ENCODE data around the gene TBC1D4.

The TBC1D4 gene

GRCh38 chr13:75294110-75294509 lies 187.9 kb downstream of the TBC1D4 start:
- TF ChIP-seq REST (IDR thresholded peaks at IDR 0.05; ENCODE audit: insufficient read depth in 1 of 2, low read depth in 2 of 2, low read length in 2 of 2): no peak
- TF ChIP-seq FOXP2 (optimal IDR thresholded peaks at IDR 0.05; ENCODE audit: borderline replicate concordance, extremely low read depth, extremely low read length, insufficient read depth): no peak
- TF ChIP-seq TAF1 (IDR thresholded peaks at IDR 0.05; ENCODE audit: borderline replicate concordance, insufficient read depth, low read length): no peak

- TF ChIP-seq POLR2AphosphoS5 (IDR thresholded peaks at IDR 0.05; ENCODE audit: low read depth, low read length) (no peak), SIN3A (IDR thresholded peaks at IDR 0.05; ENCODE audit: borderline replicate concordance, insufficient read depth, low read length) (no peak), FOXP2 (optimal IDR thresholded peaks at IDR 0.05; ENCODE audit: borderline replicate concordance, extremely low read depth, extremely low read length, insufficient read depth) (no peak), REST (IDR thresholded peaks at IDR 0.05; ENCODE audit: insufficient read depth in 1 of 2, low read depth in 2 of 2, low read length in 2 of 2) (no peak), TAF1 (IDR thresholded peaks at IDR 0.05; ENCODE audit: borderline replicate concordance, insufficient read depth, low read length) (no peak)
Measured at GRCh38 chr13:75285310-75285709, 196.7 kb downstream of the TBC1D4 start.

GRCh38 chr13:75279834-75280369 lies 202.1 kb downstream of the TBC1D4 start:
- TF ChIP-seq POLR2AphosphoS5 (IDR thresholded peaks at IDR 0.05; ENCODE audit: low read depth, low read length) (no peak), FOXP2 (optimal IDR thresholded peaks at IDR 0.05; ENCODE audit: borderline replicate concordance, extremely low read depth, extremely low read length, insufficient read depth) (no peak), TAF1 (IDR thresholded peaks at IDR 0.05; ENCODE audit: borderline replicate concordance, insufficient read depth, low read length) (no peak), REST (IDR thresholded peaks at IDR 0.05; ENCODE audit: insufficient read depth in 1 of 2, low read depth in 2 of 2, low read length in 2 of 2) (no peak), SIN3A (IDR thresholded peaks at IDR 0.05; ENCODE audit: borderline replicate concordance, insufficient read depth, low read length) (no peak)

DNA sequence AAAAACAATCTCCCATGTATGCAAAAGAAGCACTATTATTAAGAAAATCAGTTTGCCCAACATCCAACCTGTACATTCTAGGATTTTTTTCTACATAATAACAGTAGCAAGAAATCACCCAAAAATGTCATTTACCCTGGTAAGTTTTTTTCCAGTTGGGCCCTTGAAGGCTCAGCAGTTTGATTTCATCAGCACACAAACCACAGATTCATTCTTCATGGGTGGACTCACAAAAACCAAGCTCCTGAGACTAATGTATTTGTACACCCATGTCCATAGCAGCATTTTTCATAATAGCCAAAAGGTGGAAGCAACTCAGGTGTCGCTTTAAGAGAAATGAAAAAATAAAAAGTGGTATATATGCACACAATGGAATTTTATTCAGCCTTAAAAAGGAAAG lies 210.1 kb downstream of the TBC1D4 start:
- TF ChIP-seq FOXP2 (optimal IDR thresholded peaks at IDR 0.05; ENCODE audit: borderline replicate concordance, extremely low read depth, extremely low read length, insufficient read depth) (no peak), SIN3A (IDR thresholded peaks at IDR 0.05; ENCODE audit: borderline replicate concordance, insufficient read depth, low read length) (no peak)

GRCh38 chr13:75264611-75265010 lies 217.4 kb downstream of the TBC1D4 start:
- TF ChIP-seq REST (IDR thresholded peaks at IDR 0.05; ENCODE audit: insufficient read depth in 1 of 2, low read depth in 2 of 2, low read length in 2 of 2) (no peak), SIN3A (IDR thresholded peaks at IDR 0.05; ENCODE audit: borderline replicate concordance, insufficient read depth, low read length) (no peak), TAF1 (IDR thresholded peaks at IDR 0.05; ENCODE audit: borderline replicate concordance, insufficient read depth, low read length) (no peak), POLR2AphosphoS5 (IDR thresholded peaks at IDR 0.05; ENCODE audit: low read depth, low read length) (no peak), FOXP2 (optimal IDR thresholded peaks at IDR 0.05; ENCODE audit: borderline replicate concordance, extremely low read depth, extremely low read length, insufficient read depth) (no peak)
